NCI-H146 treated with DMSO at 0.1 percent for 48 hours (cell line): Measurements from ENCODE around the gene PRICKLE2.
A peak's percentile ranks its signal among the peaks of the same experiment; 100 is the strongest.

Source experiments
- DNase-seq: peaks from one replicate; lab custom pipeline; 2025; ENCODE audit not compliant: unreplicated experiment; lab: John Stamatoyannopoulos, UW

PRICKLE2 gene

DNA sequence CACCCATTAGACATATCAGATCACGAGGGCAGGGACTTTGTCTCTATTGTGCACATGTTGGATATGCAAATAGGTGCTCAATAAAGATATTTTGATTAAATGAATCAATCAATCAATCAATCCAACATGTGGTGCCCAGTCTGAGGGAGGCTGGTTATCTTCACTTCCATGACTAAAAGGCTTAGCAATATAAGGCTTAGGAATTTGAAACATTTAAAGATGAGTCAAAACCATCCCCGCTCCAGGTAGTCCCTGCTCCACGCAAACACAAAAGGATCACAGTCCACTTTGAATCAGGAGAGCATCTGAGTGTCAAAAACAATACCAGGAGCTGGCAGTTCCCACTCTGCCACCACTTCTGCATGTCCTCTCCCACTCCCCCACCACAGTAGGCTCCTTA is 25.8 kb upstream of the PRICKLE2 start:
- no peak for DNase-seq

DNA sequence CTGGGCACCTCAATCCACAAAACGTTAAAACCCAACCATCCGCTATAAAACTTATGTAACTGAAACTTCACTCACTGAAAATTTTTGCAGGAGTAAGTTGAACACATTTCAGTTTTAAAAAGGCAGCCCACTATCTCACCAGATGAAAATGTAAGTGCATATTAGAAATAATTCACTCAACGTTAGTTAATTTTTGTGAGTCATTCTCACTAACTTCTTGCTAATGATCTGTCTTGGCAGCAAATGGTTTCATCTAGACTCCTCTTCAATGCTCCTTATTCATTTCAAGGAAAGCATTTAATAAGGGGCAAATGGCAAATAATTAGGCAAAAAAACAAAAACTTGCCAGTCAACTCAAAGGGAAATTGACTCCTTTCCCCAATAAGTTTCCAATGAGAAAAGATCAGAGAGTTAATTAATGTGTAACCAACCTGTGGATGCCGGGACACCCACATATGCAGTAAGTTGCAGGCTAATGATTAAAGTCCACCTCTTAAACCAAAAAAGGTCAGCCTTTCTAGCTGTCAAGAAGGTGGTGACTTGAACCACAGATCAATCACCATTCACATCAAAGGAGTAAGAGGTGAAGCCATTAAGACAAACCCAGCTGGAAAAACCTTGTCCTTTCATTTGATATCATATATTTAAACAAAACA is 22.9 kb upstream of the PRICKLE2 start:
- no peak for DNase-seq

DNA sequence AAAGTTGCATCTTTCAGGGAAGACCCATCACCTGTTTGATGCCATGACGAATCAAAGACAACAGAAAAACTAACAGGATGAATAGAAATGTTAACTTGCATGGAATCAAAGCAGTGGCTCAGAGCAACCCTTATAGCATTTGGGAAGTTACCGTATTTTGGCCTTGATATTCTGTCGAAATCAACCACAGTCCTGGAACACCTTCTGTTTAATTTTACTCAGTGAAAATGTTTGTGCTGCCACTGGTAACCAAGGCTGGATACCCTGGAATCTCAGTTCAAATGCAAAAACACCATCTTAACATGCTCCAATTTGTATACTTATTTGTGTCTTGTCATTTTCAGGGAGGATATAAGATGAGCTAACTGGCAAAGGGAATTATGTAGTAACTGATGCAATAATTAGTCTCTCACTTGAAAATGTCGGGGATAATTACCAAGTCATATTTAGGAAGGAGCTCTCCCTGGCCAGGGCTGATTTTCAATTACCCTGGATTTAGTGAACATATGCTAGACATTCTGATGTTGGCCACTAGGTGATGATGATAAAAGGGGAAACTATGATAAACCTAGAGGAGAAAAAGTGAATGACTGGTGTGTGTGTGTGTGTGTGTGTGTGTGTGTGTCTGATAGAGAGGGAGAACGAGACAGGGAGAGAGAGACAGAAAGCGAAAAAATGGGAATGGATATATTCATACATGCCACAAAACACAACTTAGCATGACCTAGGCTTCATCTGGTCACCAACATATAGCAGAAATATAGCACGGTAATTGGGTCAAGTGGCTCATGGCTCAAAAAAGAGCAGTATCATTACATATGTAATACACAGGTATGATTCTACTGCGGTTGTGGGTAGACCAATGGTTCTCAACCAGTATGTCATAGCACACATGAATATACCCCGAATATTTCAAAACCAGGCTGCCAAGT is 19.0 kb upstream of the PRICKLE2 start:
- DNase-seq, result no peak

DNA sequence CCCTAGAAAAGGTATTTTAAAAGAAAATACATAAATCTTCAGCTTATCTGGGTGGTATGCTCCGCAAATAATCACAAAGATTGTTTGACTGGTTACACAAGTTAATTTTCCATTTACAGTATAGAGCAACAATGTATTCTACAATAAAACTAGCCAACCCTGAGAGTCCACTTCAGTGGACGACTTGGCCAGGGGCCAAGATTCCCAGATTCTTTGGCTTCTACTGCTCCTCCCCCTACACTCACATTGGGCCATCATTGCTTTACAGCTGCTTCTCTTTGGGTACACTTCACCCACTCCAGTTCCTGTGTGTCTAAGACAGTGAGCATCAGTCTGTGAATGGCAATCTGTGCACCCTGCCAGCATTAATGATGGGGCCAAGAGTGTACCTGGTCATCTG is 17.2 kb upstream of the PRICKLE2 start:
- DNase-seq, result no peak

DNA sequence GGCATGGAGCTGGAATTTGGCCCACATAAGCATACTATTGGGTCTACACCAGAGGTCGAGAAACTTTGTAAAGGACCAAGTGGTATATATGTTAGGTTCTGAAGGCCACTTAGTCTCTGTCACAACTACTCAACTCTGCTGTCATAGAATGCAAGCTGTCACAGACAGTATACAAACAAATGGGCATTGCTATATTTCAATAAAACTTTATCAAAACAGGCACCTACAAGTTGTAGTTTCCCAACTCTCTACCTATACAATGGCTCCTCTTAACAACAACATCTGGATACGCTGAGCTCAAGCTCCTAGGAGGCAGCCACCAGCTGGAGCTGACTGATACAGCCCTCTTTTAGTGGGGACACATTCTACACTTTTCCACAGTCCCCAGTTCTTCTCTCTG is 15.7 kb upstream of the PRICKLE2 start:
- DNase-seq, result no peak

DNA sequence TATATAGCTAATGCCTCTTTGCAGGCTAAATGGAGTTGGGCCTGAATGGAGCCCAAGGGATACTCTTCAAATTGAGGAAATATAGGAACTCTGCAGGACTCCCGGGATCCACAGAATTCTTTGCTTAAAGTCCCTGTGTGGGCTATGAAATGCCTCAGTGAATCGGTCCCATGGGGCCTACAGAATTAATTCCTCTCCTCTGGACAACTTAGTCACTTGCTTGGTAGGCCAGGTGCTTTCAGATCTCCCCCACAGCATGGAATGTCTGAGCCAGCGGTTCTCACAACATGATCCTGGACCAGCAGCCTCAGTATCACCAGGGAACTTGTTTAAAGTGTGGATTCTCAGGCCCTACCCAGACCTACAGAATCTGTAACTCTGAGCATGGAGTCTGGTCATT is 15.1 kb upstream of the PRICKLE2 start:
- no peak for DNase-seq

DNA sequence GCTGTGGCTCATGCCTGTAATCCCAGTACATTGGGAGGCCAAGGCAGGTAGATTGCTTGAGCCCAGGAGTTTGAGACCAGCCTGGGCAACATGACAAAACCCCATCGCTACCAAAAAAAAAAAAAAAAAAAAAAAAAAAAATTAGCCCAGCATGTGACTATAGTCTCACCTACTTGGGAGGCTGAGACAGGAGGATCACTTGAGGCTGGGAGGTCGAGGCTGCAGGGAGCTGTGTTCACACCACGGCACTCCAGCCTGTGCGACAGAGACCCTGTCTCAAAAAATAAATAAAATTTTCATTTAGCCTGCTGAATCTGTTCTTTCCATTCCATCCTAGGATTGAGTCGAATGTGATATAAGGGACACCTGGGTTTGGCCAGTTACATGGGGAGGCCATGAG is 14.6 kb upstream of the PRICKLE2 start:
- no peak for DNase-seq

DNA sequence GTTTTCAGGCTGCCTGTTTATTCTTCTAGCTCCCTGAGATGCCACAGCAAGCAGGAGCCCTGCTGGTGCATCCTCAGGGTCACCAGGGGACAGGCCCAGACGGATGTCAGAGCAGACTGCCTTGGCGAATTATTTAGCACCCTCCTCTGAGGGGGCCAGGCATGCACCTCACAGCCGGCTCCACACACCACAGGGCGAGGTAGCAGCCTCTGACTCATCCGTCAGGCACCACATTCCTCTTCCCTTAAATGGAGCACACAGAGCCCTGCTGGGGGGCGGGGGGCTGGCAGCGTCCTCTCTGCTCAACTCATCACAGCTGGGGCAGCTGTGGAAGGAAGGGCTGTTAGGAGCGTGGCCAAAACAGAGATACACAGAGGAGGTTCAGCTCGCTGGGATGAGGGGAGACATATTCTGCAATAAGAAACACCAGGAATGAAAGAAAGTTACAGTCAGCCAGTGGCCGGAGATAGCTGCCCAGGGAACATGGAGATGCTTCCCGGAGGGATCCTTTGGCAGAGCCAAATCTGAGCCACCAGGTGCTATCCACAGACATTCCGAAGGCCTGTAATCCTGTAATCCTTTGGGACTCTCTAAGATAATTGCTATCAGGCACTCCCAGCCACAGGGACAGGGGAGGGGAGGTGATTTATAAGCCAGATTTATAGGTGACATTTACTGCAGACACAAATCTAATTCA is 13.9 kb upstream of the PRICKLE2 start:
- DNase-seq, result no peak

DNA sequence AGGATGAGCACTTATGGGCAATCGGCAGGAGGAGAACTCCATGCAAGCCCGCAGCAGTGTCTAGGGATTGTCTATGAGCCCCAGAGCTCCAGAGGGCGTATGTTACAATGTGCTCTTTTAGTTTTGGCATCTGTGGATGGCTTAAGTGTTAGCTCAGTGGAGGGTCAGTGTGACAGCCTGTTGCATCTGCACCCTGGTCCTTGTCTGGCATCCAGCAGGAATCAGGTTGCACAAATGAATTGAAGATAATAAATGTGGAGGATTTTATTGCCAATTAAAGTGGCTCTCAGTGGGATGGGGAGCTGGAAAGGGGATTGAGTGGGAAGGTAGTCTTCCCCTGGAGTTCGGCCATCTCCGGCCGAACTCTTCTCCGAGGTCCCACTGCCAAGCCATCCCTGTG is 11.8 kb upstream of the PRICKLE2 start:
- no peak for DNase-seq

DNA sequence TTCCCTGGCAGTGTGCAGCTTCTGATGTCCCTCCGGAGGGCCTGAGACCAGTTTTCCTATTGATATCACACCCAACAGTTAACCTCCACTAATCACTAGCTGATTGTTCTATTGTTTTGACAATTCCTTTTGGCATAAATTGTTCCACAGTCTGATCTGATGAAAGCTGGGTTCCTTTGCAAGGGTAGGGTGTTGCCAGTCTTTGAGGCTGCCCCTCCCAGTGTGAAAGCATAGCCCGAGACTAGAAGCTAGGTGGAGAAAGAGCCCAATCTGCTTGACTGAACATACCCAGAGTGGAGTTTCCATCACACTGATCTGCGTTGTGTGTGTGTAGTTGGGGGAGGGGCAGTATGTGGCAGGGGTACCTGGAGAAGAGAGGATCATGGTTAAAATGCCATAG is 10.3 kb upstream of the PRICKLE2 start:
- DNase-seq, result no peak

DNA sequence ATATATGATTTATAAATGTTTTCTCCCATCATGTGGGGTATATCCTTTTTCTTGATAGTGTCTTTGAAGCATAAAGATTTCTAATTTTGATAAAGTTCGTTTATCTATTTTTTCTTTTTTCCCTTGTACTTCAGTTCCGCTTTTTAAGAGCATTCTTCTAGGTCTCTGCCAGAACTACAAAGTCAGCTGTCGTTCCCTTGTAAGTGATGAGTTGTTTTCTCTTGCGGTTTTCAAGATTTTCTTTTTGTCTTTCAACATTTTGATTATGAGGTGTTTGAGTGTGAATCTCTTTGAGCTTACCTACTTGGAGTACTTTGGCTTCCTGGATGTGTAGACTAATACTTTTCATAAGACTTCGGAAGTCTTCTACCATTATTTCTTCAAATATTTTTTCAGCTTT is 9.3 kb upstream of the PRICKLE2 start:
- DNase-seq, result no peak

DNA sequence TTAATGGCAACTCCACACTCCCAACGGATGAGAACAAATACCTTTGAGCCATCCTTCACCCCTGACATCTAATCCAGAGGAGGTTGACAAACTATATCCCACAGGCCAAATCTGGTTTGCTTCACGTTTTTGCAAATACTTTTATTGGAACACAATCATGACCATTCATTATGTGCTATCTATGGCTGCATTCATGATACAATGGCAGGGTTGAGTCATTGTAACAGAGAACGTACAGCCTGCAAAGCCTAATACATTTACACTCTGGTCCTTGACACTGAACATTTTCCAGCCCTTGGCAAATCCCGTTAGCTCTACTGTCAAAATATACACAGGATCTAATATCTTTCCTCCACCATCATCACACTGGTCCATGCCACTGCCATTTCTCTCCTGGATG is 7.6 kb upstream of the PRICKLE2 start:
- DNase-seq, result no peak

DNA sequence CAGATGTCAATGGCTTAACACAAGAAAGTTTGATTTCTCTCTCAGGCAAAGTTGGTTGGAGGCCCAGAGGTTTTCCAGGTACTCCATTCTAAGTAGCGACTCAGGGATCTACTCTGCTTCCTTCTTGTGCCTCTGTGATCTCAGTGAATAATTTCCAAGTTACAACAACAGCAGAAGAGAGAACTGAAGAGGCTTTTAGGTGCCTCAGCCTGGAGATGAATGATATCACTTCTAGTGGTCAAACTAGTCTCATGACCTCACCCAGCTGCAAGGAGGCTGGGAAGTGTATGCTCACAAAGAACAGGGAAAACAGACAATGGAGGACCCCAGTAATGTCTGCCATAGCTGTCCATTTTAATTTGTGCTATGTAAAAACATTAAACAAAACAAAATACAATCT is 4.6 kb upstream of the PRICKLE2 start:
- no peak for DNase-seq

DNA sequence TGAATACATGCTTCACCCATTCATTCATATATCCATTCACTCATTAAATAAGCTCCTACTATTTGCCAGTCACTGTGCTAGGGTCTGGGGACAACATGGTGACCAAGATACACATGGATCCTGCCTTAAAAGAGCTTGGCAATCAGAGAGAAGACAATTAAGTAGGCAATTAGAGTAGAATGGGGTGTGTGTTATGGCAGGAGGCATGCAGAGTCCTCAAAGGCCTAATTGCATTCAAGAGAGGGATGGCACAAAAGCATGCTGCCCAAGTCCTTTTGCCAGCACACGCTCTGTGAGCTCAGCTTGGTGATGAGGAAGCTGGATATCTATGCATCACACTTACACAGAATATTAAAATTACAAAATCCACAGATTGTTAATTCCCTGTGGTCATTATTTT is 2.8 kb upstream of the PRICKLE2 start:
- peak; percentile 3 for DNase-seq

DNA sequence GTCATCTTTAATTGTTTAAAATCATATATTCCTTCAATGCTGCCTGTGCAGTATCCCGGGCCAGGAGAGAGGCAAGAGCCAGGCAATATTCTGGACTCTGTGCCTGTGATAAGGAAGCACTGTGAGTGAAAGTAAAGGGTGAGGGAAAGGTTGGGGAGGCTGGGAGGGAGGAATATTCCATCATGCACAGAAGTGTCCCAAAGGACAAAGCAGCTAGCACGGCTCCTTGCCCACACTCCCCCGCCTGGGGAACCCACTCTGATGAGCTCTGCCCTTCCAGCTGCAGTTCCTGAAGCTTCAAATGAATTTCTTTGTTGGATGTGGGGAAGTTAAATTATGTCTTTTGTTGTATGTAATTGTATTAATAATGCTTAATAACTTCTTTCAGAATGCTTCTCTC is 1.5 kb upstream of the PRICKLE2 start:
- no peak for DNase-seq

DNA sequence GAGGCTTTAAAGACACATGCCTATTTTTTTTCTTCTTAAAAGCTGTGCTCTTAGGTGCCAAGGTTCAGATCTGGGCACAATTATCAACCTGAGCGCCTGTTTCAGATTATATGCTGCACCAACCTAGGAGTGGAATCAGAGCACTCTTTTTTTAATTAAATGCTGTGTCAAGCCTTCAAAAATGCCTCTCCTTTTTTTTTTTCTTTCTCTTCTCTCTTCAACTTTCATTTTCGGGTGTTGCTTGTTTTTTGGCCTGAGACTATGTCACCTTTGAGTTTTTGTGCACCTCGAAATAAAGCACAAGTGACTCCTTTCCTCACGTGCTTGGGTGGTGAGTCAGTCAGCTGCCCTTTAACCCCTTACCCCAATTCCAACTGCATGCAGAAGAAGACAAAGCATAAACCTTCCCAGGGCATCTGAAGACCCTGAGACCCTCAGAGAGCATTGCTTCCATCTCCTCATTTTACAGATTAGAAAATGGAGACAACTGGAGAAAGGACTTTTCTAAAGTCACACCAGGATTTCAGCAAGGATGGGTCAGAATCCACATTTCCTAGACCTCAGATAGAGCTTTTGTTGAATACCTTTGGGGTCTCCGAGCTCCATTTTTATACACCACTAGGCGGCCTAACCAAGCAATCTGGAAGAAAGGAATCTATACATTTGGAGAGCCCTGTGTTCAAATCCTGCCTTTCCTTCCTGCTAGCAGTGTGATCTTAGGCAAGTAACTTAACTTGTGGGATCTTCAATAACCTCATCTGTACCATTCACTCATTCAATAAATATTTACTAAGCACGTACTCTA is 631 bp upstream of the PRICKLE2 start:
- no peak for DNase-seq

DNA sequence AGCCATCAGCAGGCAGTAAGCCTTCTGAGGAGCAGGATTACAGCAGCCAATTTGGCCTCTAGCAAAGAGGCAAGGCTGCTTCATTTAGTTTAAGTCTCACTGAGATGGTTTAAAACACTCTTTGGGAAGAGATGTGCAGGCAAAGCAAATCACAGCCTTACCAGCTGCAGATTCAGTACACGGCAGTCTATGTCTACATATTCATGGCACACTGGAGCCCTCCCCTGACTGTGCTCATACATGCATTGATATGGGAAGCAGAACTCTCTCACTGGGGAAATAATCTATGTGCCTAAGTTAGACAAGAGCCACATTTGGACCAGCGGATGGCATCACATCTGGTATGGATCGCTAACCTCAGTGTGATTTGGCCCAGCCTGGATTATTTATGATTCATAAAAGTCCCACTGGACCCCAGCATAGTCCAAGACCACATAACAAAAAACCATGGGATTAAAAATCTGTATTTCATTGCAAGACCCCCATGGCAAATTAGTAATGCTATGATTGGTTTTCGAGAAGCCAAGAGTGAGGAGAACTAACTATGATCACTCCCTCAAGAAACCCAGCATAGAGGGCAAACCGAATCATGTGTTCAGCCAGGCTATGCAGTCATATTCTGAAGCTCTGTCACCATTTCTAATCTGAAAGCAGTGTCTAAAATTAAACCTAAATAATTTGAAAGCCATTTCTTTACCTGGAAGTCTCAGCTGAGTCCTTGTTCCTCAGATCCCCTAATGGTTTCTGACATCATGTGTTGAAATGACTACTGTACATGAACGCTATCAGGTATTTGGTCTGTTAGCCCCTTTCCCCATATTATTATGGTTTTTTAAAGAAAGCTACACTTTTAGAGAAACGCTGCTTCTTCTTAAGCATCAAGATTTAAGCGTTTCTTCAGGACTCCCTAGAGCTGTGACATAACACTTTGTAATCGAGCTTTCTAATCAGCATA is 1.2 kb downstream of the PRICKLE2 start:
- no peak for DNase-seq

DNA sequence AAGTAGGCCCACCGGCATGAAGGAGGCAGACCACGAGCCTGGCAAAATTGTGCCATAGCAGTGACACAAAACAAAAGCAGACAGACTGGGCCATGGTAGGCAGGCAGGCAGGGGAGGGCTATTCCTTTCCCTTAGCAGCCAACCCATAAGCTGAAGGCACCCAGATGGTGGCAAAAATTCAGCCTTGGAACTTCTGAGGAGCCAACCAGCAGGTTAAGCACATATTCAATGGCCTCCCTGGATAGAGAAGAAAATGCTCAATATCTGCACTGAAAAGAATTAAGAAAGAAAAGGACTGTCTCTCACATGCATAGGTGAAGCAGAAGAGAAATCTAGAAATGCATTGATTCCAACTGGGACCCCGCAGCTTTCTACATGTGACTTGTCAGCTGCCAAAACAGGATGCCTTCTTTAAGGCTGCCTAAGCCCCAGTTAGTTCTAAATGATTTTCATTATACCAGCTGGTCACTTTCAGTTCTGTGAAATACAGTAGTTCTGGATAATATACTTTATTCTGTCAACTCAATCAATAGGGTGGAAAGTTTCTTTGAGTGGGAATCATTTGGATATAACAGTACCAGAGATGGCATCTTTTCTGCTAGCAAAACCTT is 2.7 kb downstream of the PRICKLE2 start:
- DNase-seq, result no peak

DNA sequence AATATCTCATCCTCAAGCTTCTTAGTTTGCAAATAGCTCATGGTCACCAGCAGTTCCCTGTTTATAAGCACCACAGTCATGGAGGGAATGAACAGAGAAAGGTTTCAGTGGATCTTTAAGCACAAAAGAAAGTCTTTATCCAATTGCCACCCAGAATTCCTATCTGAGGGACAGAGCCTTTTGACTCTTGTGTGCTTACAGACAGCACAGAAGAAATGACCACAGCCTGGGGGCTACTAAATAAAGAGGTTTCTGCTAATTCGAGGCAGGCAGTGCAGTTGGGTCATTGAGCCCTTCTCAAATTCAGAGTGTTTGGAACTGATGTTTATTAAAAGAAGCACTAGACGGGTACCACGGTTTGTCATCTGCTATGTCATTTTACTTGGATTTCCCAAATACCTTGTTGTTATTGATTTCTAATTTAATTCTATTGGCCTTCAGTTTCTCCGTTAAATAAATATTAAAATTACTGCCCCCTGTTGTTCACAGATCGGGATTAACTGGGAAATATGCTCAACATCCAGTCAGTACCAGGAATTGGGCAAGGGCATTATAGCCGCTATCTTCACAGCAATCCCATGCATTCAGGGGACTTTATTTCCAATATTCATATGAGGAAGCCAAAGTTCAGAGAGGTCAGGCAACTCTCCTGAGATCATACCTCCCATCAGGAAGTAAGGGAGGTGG is 3.6 kb downstream of the PRICKLE2 start:
- no peak for DNase-seq
